HepG2 (cell line): ENCODE data around the gene PTAR1. TPM values are rescaled to one million over a fixed set of nuclear protein-coding genes. Genes with fewer than 3 reads are reported as not detected.

Source experiments
- ATRX ChIP-seq: sonication (generic); formaldehyde crosslinking; IDR thresholded peaks from 2 replicates; pipeline ENCODE4 v1.4.0; 2020; ENCODE audit warnings: missing genetic modification reagents, borderline replicate concordance
- ETV6 ChIP-seq: sonication (generic); formaldehyde crosslinking; conservative IDR thresholded peaks from 2 replicates; pipeline ENCODE4 v1.4.0; 2020; ENCODE audit warnings: missing genetic modification reagents
- HNF1A ChIP-seq, 2 experiments: sonication (generic) in 1 of 2; formaldehyde crosslinking in 1 of 2; IDR thresholded peaks; 2 replicates each; pipeline versions ENCODE4 v1.4.0 to v1.6.1; 2016 to 2020; ENCODE audit warnings: borderline replicate concordance in 1 of 2, low read depth in 1 of 2, mild to moderate bottlenecking in 1 of 2, missing genetic modification reagents in 1 of 2
- KAT7 ChIP-seq: IDR thresholded peaks from 2 replicates; pipeline ENCODE4 v1.6.1; 2018; ENCODE audit warnings: borderline replicate concordance, missing compliant biosample characterization
- MIER2 ChIP-seq: IDR thresholded peaks from 2 replicates; pipeline ENCODE4 v1.6.1; 2016; ENCODE audit warnings: missing biosample characterization, missing genetic modification reagents
- MXD4 ChIP-seq: IDR thresholded peaks from 2 replicates; pipeline ENCODE4 v1.6.1; 2016; ENCODE audit warnings: mild to moderate bottlenecking, missing biosample characterization, missing genetic modification reagents
- NFIC ChIP-seq: IDR thresholded peaks from 2 replicates; pipeline ENCODE4 v1.6.1; 2012; ENCODE audit warnings: mild to moderate bottlenecking, low read length, inconsistent platforms
- NFKBIZ ChIP-seq: IDR thresholded peaks from 2 replicates; pipeline ENCODE4 v1.6.1; 2018; ENCODE audit warnings: missing genetic modification reagents, missing compliant biosample characterization
- PAWR ChIP-seq: sonication (generic); formaldehyde crosslinking; IDR thresholded peaks from 2 replicates; pipeline ENCODE4 v1.4.0; 2020; ENCODE audit warnings: missing genetic modification reagents, mild to moderate bottlenecking, borderline replicate concordance
- POLR2AphosphoS5 ChIP-seq: IDR thresholded peaks from 2 replicates; pipeline ENCODE4 v1.6.1; 2012; ENCODE audit warnings: low read depth, low read length
- PTBP1 ChIP-seq: fragments of 200-400 bp; formaldehyde crosslinking; IDR thresholded peaks from 2 replicates; pipeline ENCODE4 v1.6.1; 2018; ENCODE audit warnings: low read length, low read depth; ENCODE audit not compliant: poor library complexity, severe bottlenecking
- RAD51 ChIP-seq: fragments of 450-650 bp; IDR thresholded peaks from 2 replicates; pipeline ENCODE4 v1.6.1; 2016; ENCODE audit warnings: borderline replicate concordance
- ZC3H4 ChIP-seq: sonication (generic); formaldehyde crosslinking; IDR thresholded peaks from 2 replicates; pipeline ENCODE4 v1.4.0; 2020; ENCODE audit warnings: missing genetic modification reagents, borderline replicate concordance
- ZFP37 ChIP-seq: sonication (generic); formaldehyde crosslinking; IDR thresholded peaks from 2 replicates; pipeline ENCODE4 v1.4.0; 2020; ENCODE audit warnings: missing genetic modification reagents, borderline replicate concordance
- ZNF101 ChIP-seq: sonication (generic); formaldehyde crosslinking; IDR thresholded peaks from 2 replicates; pipeline ENCODE4 v1.4.0; 2020; ENCODE audit warnings: mild to moderate bottlenecking, low read depth, missing genetic modification reagents, borderline replicate concordance
- ZNF30 ChIP-seq: sonication (generic); formaldehyde crosslinking; IDR thresholded peaks from 2 replicates; pipeline ENCODE4 v1.5.0; 2020; ENCODE audit warnings: mild to moderate bottlenecking, missing genetic modification reagents
- ZNF335 ChIP-seq: sonication (generic); formaldehyde crosslinking; IDR thresholded peaks from 2 replicates; pipeline ENCODE4 v1.4.0; 2020; ENCODE audit warnings: missing genetic modification reagents
- ZNF446 ChIP-seq: sonication (generic); formaldehyde crosslinking; IDR thresholded peaks from 2 replicates; pipeline ENCODE4 v1.5.0; 2020; ENCODE audit warnings: mild to moderate bottlenecking, missing genetic modification reagents
- ZNF550 ChIP-seq: sonication (generic); formaldehyde crosslinking; IDR thresholded peaks from 2 replicates; pipeline ENCODE4 v1.4.0; 2020; ENCODE audit warnings: mild to moderate bottlenecking, missing genetic modification reagents, borderline replicate concordance
- ZNF7 ChIP-seq: IDR thresholded peaks from 2 replicates; pipeline ENCODE4 v1.6.1; 2016; ENCODE audit warnings: missing biosample characterization, missing genetic modification reagents
- polyA plus RNA-seq, 8 experiments: library from polyadenylated mRNA; depleted of rRNA in 3 of 8; stranded (reverse) in 7 of 8; unstranded in 1 of 8; fragments of >200 nt; fragmentation: Illumina TruSeq in 4 of 8; extraction: Trizol in 4 of 8; gene quantifications; 2 replicates each; pipeline versions ENCODE4 v1.2.1 to v1.2.3, GENCODE V29; 2011 to 2016; ENCODE audit warnings: low read depth in 4 of 8, missing spikeins in 1 of 8, mixed read lengths in 1 of 8; ENCODE audit not compliant: insufficient read depth in 1 of 8
- total RNA-seq, 5 experiments: library from RNA; depleted of rRNA; stranded (reverse); fragments of >200 nt; fragmentation: Illumina TruSeq; extraction: Trizol; gene quantifications; 2 replicates each; pipeline ENCODE4 v1.2.3, GENCODE V29; 2016; ENCODE audit warnings: low read depth in 1 of 5
- TF ChIP-seq, protein P1 (sequence below): sonication (generic); formaldehyde crosslinking; IDR thresholded peaks from 2 replicates; pipeline ENCODE4; 2020; ENCODE audit warnings: missing genetic modification reagents, mild to moderate bottlenecking, borderline replicate concordance
- TF ChIP-seq, protein P2 (sequence below): sonication (generic); formaldehyde crosslinking; conservative IDR thresholded peaks from 2 replicates; pipeline ENCODE4 v1.8.0; 2022; ENCODE audit warnings: missing genetic modification reagents

PTAR1 gene
- total and polyA plus RNA-seq, 2 of the 13 experiments (the other 11 are each of a cell fraction or from before 2014, with no cell fraction given): 26.5 to 42.1 TPM

DNA sequence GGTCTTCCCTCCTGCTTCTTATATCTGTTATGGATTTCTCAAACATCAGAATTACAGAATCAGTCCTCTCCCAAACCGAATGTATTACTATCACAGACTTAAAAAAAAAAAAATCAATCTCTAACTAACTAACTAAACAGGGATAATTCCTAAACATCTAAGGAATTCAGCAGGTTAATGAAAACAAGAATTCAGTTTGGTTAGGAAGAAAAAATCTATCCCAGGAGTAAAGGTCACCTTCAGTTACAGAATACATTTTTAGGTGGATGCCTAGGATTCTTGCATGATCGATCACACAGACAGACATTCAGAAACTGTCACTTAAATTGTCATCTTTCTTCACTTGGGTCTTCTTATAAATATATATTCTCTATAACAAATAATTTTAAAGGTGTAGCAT is 11.5 kb downstream of the PTAR1 start (continued):
- TF ChIP-seq, protein P1, sequence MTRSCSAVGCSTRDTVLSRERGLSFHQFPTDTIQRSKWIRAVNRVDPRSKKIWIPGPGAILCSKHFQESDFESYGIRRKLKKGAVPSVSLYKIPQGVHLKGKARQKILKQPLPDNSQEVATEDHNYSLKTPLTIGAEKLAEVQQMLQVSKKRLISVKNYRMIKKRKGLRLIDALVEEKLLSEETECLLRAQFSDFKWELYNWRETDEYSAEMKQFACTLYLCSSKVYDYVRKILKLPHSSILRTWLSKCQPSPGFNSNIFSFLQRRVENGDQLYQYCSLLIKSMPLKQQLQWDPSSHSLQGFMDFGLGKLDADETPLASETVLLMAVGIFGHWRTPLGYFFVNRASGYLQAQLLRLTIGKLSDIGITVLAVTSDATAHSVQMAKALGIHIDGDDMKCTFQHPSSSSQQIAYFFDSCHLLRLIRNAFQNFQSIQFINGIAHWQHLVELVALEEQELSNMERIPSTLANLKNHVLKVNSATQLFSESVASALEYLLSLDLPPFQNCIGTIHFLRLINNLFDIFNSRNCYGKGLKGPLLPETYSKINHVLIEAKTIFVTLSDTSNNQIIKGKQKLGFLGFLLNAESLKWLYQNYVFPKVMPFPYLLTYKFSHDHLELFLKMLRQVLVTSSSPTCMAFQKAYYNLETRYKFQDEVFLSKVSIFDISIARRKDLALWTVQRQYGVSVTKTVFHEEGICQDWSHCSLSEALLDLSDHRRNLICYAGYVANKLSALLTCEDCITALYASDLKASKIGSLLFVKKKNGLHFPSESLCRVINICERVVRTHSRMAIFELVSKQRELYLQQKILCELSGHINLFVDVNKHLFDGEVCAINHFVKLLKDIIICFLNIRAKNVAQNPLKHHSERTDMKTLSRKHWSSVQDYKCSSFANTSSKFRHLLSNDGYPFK (CRISPR knock-in tag): no peak
- no peak for TF ChIP-seq PTBP1
- TF ChIP-seq ZNF101 (CRISPR knock-in tag): no peak
- no peak for TF ChIP-seq ATRX (CRISPR knock-in tag)
- TF ChIP-seq MXD4 (CRISPR knock-in tag): no peak
- TF ChIP-seq ZNF30 (CRISPR knock-in tag): no peak
- peak; percentile 65; the same call in 1 of the 2 replicates for TF ChIP-seq HNF1A (IDR thresholded peaks at IDR 0.05; ENCODE audit: low read depth)
- peak; percentile 20; the same call in 1 of the 2 replicates for TF ChIP-seq HNF1A (CRISPR knock-in tag; IDR thresholded peaks at IDR 0.05; ENCODE audit: borderline replicate concordance)
- TF ChIP-seq ETV6 (CRISPR knock-in tag): no peak
- TF ChIP-seq ZFP37 (CRISPR knock-in tag): no peak
- no peak for TF ChIP-seq MIER2 (CRISPR knock-in tag)
- TF ChIP-seq, protein P2, sequence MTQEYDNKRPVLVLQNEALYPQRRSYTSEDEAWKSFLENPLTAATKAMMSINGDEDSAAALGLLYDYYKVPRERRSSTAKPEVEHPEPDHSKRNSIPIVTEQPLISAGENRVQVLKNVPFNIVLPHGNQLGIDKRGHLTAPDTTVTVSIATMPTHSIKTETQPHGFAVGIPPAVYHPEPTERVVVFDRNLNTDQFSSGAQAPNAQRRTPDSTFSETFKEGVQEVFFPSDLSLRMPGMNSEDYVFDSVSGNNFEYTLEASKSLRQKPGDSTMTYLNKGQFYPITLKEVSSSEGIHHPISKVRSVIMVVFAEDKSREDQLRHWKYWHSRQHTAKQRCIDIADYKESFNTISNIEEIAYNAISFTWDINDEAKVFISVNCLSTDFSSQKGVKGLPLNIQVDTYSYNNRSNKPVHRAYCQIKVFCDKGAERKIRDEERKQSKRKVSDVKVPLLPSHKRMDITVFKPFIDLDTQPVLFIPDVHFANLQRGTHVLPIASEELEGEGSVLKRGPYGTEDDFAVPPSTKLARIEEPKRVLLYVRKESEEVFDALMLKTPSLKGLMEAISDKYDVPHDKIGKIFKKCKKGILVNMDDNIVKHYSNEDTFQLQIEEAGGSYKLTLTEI (CRISPR knock-in tag): no peak
- TF ChIP-seq ZNF550 (CRISPR knock-in tag): no peak
- no peak for TF ChIP-seq KAT7 (CRISPR knock-in tag)
- TF ChIP-seq NFIC: peak; percentile 88; the same call in 1 of the 2 replicates
- TF ChIP-seq ZC3H4 (CRISPR knock-in tag): no peak
- TF ChIP-seq RAD51: no peak
- TF ChIP-seq NFKBIZ: no peak
- TF ChIP-seq ZNF335 (CRISPR knock-in tag): no peak
- TF ChIP-seq ZNF446 (CRISPR knock-in tag): no peak
- TF ChIP-seq PAWR (CRISPR knock-in tag): no peak
- no peak for TF ChIP-seq ZNF7
- TF ChIP-seq POLR2AphosphoS5: no peak
